Measurements from ENCODE around the gene FBN3. TPM values are rescaled to one million over a fixed set of nuclear protein-coding genes. Genes with fewer than 3 reads are reported as not detected.

Gene FBN3
- total and polyA plus RNA-seq, 4 donors: 7.5 to 31.7 (median 14.5) TPM

DNA sequence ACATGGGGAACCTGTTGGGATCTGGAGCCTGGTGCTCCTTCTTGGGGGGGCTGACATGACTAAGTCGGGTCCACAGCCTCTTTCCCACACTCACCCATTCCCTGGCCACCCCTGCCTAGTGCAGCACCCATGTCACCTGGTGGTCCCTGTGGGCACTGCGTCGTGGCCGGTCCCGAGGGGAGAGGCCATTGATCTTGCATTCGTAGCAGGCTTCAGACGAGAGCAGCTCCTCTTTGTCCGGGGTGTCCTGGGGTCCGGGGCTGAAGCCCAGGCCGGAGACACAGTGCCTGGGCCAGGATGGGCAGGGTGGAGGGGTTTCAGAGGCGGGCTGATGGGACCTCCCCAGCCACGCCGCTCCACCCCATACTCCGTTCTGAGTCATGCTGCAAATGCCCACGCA lies 77.5 kb downstream of the FBN3 start:
- peaks cover 9% of the 10 kb centered on the region for H3K4me1 ChIP-seq (ENCODE audit: control insufficient read depth, insufficient read depth, low read length)
- peaks cover 48% of the 10 kb centered on the region for H3K36me3 ChIP-seq (ENCODE audit: control insufficient read depth, insufficient read depth, low read length)
- H3K27me3 ChIP-seq (ENCODE audit: control insufficient read depth, insufficient read depth, low read length): no peaks in the 10 kb centered on the region
- WGBS (ENCODE audit: insufficient coverage): 90% methylated on average over 15 of the region's 15 CpGs
- H3K4me3 ChIP-seq (ENCODE audit: low read depth, low read length): no peak overlapping the region
- H3K27ac ChIP-seq (ENCODE audit: low read depth, low read length): no peak overlapping the region
- no peak for DNase-seq (ENCODE audit: low read depth in 4 of 6, low spot score in 6 of 6)
- H3K9me3 ChIP-seq (ENCODE audit: control insufficient read depth, insufficient read depth, low read length): peaks cover 13% of the 10 kb centered on the region

DNA sequence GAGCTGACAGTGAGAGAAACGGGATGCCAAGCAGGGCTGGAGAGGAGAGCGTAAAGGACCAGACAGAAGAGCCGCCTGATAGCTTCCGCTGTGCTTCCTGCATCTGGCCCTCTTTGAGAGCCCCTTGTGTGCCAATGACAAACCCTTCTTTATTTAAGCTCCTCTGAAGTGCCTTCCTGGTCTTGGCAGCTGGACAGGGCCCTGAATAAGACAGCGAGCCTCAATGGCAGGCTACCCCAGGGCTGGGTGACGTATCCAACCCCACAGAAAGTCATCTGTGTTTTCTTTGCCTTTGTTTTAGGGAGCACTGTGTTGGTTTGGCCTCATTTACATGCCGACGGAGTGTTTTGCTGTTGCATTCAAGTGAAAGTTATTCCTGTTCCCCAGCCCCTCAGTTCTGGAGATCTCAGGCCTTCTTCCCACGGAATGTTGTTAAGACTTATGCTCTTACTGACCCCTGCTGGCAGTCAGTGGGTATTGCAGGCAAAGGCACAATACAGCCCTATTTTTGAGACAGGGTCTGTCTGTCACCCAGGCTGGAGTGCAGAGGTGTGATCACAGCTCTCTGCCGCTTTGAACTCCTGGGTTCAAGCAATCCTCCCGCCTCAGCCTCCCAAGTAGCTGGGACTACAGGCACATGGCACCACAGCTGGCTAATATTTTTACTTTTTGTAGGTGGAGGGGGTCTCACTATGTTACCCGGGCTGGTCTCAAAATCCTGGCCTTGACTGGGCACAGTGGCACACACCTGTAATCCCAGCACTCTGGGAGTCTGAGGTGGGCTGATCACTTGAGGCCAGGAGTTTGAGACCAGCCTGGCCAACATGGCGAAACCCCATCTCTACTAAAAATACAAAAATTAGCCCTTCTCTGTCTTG lies 80.1 kb downstream of the FBN3 start:
- Histone ChIP-seq H3K4me3 (ENCODE audit: low read depth, low read length) (no peak overlapping the region), H3K36me3 (ENCODE audit: control insufficient read depth, insufficient read depth, low read length) (peaks cover 40% of the 10 kb centered on the region)
- peak; percentile 29 to 88 (median 56) for DNase-seq (ENCODE audit: low read depth in 4 of 6, low spot score in 6 of 6)

DNA sequence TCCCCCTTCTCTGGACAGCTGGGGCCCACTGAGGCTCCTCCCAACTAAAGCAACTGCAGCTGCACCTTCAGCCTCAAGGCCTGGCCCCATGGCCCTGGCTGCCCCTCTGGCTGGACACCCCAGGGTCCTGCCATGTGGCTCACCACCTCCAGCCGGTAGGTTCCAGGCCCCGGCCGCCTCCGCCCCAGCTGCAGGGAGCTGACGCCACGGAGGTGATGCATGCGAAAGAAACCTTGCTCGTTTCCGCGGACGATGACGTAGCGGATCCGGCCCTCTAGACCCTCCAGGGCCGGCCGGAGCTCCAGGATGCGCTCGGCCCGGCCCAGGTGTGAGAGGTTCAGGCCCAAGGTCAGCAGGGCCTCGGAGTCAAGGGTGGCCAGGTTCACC lies 83.5 kb downstream of the FBN3 start:
- 94% methylated on average over 20 of the region's 20 CpGs for WGBS (ENCODE audit: insufficient coverage)
- DNase-seq (ENCODE audit: low read depth in 4 of 6, low spot score in 6 of 6): no peak
- peaks cover 9% of the 10 kb centered on the region for H3K36me3 ChIP-seq (ENCODE audit: control insufficient read depth, insufficient read depth, low read length)
- no peak overlapping the region for H3K27ac ChIP-seq (ENCODE audit: low read depth, low read length)
- H3K27me3 ChIP-seq (ENCODE audit: control insufficient read depth, insufficient read depth, low read length): no peaks in the 10 kb centered on the region
- H3K4me1 ChIP-seq (ENCODE audit: control insufficient read depth, insufficient read depth, low read length): peaks cover 9% of the 10 kb centered on the region
- H3K4me3 ChIP-seq (ENCODE audit: low read depth, low read length): no peak overlapping the region
- peaks cover 9% of the 10 kb centered on the region for H3K9me3 ChIP-seq (ENCODE audit: control insufficient read depth, insufficient read depth, low read length)

More for the DNA sequence above, 80.1 kb downstream of the FBN3 start:
- Histone ChIP-seq H3K27ac (ENCODE audit: low read depth, low read length) (peak overlapping the region; percentile 40), H3K27me3 (ENCODE audit: control insufficient read depth, insufficient read depth, low read length) (no peaks in the 10 kb centered on the region), H3K9me3 (ENCODE audit: control insufficient read depth, insufficient read depth, low read length) (peaks cover 13% of the 10 kb centered on the region), H3K4me1 (ENCODE audit: control insufficient read depth, insufficient read depth, low read length) (peaks cover 9% of the 10 kb centered on the region)
- WGBS (ENCODE audit: insufficient coverage): 42% methylated on average over 11 of the region's 13 CpGs

DNA sequence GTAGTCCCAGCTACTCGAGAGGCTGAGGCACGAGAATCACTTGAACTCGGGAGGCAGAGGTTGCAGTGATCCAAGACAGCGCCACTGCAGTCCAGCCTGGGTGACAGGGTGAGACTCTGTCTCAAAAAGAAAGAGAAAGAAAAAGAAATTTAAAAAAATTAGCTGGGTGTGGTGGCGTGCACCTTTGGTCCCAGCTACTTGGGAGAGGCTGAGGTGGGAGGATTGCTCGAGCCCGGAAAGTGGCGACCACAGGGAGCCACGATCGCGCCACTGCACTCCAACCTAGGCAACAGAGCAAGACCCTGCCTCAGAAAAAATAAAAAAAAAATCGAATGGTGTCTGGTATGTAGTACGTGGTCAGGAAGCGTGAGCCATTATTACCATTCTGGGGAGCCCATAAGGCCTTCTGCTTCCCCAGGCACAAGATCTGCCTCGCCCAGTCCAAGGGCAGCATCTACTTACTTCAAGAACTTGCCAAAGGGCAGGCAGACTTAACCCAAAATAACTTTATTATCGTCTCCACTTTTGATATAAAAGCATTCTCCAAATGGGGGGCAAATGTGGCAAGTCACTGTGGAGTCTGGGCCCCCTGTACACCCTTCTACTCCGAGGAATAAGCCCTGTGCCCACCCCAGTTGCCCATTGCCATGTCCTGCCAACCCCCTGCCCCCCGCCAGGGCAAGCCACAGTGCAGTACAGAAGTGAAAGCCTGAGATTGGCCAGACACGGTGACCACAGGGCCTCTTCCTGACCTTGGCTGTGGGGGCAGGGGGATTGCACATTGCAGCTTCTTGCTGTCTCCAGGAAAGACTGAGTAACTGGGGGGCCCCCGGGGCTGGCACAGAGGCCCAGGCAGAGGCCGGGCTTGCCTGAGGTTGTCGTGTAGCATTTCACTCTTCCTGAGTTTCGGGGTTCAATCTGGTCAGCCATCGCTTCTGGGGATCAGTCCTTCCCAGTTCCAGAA lies 84.2 kb downstream of the FBN3 start:
- Histone ChIP-seq H3K27me3 (ENCODE audit: control insufficient read depth, insufficient read depth, low read length) (no peaks in the 10 kb centered on the region), H3K27ac (ENCODE audit: low read depth, low read length) (no peak overlapping the region)
- WGBS (ENCODE audit: insufficient coverage): 94% methylated on average over 23 of the region's 24 CpGs

DNA sequence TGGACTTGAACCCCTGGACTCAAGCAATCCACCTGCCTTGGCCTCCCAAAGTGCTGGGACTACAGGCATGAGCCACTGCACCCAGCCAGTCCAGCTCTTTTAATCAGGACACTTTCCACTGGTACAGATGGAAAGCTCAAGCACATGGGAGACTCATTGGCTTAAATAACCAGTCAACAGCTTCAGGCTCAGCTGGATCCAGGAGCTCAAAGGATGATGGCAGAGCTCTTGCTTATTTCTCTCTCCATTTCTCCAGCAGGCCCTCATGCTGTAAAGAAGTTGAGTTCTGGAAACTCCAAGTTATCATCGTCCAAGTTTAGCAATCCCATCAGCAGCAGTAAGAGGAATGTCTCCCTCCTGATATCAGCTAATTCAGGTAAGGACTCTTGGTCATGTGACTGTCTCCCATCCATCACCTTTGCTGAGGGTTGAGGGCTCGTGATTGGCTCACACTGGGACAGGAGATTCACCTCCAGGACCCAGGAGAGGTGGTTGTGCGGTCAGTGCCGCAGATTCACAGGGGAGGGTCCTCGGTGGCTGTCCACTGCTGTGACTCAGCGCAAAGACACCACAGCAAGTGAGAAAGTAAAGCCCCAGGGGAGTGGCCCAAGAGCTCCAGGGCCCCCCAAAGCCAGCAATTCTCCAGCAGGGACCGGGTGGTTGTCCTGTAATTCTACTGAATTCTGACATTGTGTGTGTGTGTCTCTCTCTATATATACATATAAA lies 91.7 kb downstream of the FBN3 start:
- WGBS (ENCODE audit: insufficient coverage): 80% methylated on average over 5 of the region's 7 CpGs

More for the DNA sequence above, 84.2 kb downstream of the FBN3 start:
- H3K4me1 ChIP-seq (ENCODE audit: control insufficient read depth, insufficient read depth, low read length): peaks cover 9% of the 10 kb centered on the region
- no peak for DNase-seq (ENCODE audit: low read depth in 4 of 6, low spot score in 6 of 6)
- peaks cover 9% of the 10 kb centered on the region for H3K36me3 ChIP-seq (ENCODE audit: control insufficient read depth, insufficient read depth, low read length)
- H3K4me3 ChIP-seq (ENCODE audit: low read depth, low read length): no peak overlapping the region
- peaks cover 6% of the 10 kb centered on the region for H3K9me3 ChIP-seq (ENCODE audit: control insufficient read depth, insufficient read depth, low read length)

DNA sequence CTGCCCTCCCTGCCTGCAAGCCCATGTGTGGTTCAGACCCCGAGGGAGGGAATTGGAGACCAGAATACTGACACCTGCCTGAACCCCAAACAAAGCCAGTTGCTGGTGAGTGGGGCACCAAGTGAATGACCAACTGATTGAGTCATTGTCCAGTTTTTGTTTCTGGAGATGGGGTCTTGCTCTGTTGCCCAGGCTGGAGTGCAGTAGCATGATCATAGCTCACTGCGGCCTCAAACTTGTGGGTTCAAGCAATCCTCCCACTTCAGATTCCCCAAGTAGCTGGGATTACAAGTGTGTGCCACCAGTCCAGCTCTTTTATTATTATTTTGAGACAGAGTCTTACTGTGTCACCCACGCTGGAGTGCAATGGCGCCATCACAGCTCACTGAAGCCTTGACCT lies 92.9 kb downstream of the FBN3 start:
- no peak for DNase-seq (ENCODE audit: low read depth in 4 of 6, low spot score in 6 of 6)
- H3K27ac ChIP-seq (ENCODE audit: low read depth, low read length): no peak overlapping the region
- H3K4me3 ChIP-seq (ENCODE audit: low read depth, low read length): no peak overlapping the region
- H3K9me3 ChIP-seq (ENCODE audit: control insufficient read depth, insufficient read depth, low read length): no peaks in the 10 kb centered on the region
- no peaks in the 10 kb centered on the region for H3K4me1 ChIP-seq (ENCODE audit: control insufficient read depth, insufficient read depth, low read length)
- H3K36me3 ChIP-seq (ENCODE audit: control insufficient read depth, insufficient read depth, low read length): peaks cover 3% of the 10 kb centered on the region
- H3K27me3 ChIP-seq (ENCODE audit: control insufficient read depth, insufficient read depth, low read length): no peaks in the 10 kb centered on the region
- 93% methylated on average over 2 of the region's 4 CpGs for WGBS (ENCODE audit: insufficient coverage)

More for the DNA sequence above, 91.7 kb downstream of the FBN3 start:
- Histone ChIP-seq H3K27me3 (ENCODE audit: control insufficient read depth, insufficient read depth, low read length) (no peaks in the 10 kb centered on the region), H3K4me1 (ENCODE audit: control insufficient read depth, insufficient read depth, low read length) (no peaks in the 10 kb centered on the region), H3K4me3 (ENCODE audit: low read depth, low read length) (no peak overlapping the region), H3K27ac (ENCODE audit: low read depth, low read length) (no peak overlapping the region), H3K9me3 (ENCODE audit: control insufficient read depth, insufficient read depth, low read length) (no peaks in the 10 kb centered on the region), H3K36me3 (ENCODE audit: control insufficient read depth, insufficient read depth, low read length) (peaks cover 3% of the 10 kb centered on the region)
- DNase-seq (ENCODE audit: low read depth in 4 of 6, low spot score in 6 of 6): no peak

DNA sequence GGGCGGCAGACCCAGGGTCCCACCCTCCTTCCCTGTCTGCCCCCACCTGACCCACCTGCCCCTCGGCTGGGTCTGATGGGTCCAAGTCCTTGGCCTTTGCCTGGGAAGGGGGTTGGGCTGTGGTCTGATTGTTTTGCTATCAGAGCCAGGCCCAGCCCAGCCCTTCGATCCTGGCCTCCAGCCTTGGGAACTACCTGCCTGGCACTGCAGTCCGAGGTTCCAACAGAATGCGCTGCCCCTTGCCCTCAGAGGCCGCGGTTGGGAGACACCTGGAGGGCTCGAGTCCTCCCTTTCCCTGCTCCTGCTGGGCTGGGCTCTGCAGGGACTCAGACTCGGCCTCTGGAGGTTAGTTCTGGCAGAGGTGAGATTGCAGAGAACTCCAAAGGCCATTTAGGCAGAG lies 95.2 kb downstream of the FBN3 start:
- Histone ChIP-seq H3K4me1 (ENCODE audit: control insufficient read depth, insufficient read depth, low read length) (peaks cover 12% of the 10 kb centered on the region), H3K9me3 (ENCODE audit: control insufficient read depth, insufficient read depth, low read length) (no peaks in the 10 kb centered on the region), H3K4me3 (ENCODE audit: low read depth, low read length) (no peak overlapping the region), H3K36me3 (ENCODE audit: control insufficient read depth, insufficient read depth, low read length) (peaks cover 3% of the 10 kb centered on the region), H3K27me3 (ENCODE audit: control insufficient read depth, insufficient read depth, low read length) (peaks cover 2% of the 10 kb centered on the region), H3K27ac (ENCODE audit: low read depth, low read length) (no peak overlapping the region)
- DNase-seq (ENCODE audit: low read depth in 4 of 6, low spot score in 6 of 6): no peak
- WGBS (ENCODE audit: insufficient coverage): 49% methylated on average over 7 of the region's 9 CpGs

DNA sequence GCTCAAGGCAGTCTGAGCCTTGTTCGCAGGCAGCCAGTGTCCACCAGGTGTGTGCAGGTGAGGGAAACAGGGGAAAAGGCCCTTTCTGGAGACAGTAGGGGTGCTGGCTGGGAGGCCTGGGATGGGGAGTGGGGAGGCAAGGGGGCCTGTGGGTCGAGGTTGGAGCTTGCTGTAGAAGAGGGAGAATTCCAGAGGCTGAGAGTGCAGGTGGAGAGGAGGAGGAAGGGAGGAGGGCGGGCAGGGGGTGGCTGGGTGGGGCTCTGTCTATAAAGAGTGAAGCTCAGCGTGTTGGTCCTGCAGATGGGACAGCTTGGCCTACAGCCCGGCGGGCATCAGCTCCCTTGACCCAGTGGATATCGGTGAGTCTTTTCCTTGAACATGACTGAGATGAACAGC lies 96.9 kb downstream of the FBN3 start, which contains the start of gene CCL25:
Gene CCL25 (plus strand): TSS at position 297 of the 396 bp plus-strand sequence. CDS start 290 bp downstream, outside the sequence.
- Histone ChIP-seq H3K27ac (ENCODE audit: low read depth, low read length) (no peak within 1 kb of the TSS), H3K27me3 (ENCODE audit: control insufficient read depth, insufficient read depth, low read length) (peaks cover 2% of the 10 kb centered on the region), H3K4me1 (ENCODE audit: control insufficient read depth, insufficient read depth, low read length) (peaks cover 12% of the 10 kb centered on the region), H3K9me3 (ENCODE audit: control insufficient read depth, insufficient read depth, low read length) (no peaks in the 10 kb centered on the region), H3K4me3 (ENCODE audit: low read depth, low read length) (no peak within 1 kb of the TSS), H3K36me3 (ENCODE audit: control insufficient read depth, insufficient read depth, low read length) (peaks cover 3% of the 10 kb centered on the region)
- no peak for DNase-seq (ENCODE audit: low read depth in 4 of 6, low spot score in 6 of 6)
- WGBS (ENCODE audit: insufficient coverage): 67% methylated on average over 2 of the region's 7 CpGs
